ENCODE data around the gene ARHGEF28. TPM values are rescaled to one million over a fixed set of nuclear protein-coding genes. Genes with fewer than 3 reads are reported as not detected.

ARHGEF28 gene
- polyA plus RNA-seq, 1 donor = 3.0 TPM

DNA sequence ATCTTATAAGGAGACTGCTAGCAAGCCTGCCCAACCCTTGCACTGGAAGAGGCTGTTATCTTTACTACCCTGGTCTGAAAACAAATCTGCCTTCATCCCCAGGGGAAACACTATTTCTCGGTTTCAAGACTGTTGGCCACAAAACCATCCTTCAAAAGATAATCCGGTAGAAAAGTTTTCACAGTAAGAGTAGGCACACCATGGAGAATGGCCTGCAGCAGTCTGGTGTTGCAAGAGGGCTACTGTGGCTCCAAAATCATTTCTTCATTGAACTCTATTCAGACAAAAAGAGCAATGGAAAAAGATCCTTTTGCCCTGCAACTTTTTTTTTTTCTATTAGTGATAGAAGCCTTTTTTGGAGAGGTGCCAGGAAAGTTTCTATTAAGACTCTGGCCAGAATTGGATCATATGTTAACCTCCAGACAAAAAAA lies 163.9 kb downstream of the ARHGEF28 start:
- DNase-seq = no peak

DNA sequence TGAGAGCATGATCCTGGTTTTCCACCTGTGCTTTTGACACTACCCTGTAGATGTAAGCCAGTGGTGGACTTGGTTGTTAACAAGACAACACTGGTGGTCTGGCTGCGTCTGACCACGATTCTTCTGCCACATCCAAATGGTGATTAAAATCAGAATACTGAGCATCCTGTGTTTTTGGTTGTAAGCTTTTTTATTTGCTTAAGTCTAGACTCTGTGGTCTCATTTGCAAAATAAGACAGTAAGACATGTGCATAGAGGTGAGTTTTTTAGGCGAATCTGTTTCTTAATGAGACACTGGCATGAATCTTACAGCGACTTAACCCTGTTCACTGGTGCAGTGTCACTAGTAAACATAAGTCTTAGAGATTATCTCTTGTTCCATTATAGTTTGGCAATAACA lies 165.4 kb downstream of the ARHGEF28 start:
- no peak for DNase-seq

DNA sequence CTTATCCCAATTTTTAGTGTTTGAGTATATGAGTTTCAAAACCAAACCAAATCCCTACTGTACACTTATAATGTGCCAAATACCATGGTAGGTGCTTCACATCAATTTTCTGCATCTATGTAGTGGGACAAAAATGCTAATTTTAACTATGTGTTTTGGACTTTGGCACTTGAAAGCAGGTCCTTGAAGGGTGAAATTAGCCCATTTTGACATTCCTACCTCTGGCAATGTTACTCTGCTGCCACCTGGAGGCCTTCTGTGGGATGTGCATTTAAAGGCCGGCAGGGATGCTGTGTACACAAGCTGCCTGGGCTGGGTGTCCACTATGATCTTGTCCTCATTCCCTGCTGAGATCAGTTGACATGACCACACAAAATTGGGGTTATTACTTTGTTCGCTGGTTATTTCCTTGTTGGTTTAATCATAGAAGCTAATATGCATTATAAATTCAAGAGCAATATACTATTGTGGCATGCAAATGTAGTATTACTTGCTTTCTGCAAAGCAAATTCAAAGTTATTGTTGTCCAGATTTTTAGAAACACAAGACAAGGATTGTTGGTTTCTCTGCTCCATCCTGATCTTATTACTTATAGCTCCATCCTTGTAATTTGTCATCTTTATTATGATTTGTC lies 166.8 kb downstream of the ARHGEF28 start:
- peak; percentile 60 for DNase-seq

DNA sequence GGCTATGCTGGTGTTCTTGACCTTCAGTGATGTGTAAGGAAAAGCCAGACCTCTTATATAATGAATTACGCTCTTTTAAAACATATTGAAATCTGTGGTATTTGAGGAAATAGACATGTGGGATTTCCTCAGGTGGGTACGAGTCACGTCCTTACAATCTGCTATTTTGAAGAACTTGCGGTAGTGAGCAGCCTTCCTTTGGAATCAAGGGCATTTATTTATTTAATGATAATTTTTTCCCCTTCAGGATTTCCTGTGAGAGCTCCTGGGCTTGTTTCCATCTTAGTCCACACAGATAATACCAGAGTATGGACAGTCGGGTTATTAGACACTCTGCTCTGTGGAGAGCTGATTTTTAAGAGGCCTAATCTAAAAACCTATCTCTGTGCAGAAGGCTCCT lies 167.9 kb downstream of the ARHGEF28 start:
- no peak for DNase-seq

DNA sequence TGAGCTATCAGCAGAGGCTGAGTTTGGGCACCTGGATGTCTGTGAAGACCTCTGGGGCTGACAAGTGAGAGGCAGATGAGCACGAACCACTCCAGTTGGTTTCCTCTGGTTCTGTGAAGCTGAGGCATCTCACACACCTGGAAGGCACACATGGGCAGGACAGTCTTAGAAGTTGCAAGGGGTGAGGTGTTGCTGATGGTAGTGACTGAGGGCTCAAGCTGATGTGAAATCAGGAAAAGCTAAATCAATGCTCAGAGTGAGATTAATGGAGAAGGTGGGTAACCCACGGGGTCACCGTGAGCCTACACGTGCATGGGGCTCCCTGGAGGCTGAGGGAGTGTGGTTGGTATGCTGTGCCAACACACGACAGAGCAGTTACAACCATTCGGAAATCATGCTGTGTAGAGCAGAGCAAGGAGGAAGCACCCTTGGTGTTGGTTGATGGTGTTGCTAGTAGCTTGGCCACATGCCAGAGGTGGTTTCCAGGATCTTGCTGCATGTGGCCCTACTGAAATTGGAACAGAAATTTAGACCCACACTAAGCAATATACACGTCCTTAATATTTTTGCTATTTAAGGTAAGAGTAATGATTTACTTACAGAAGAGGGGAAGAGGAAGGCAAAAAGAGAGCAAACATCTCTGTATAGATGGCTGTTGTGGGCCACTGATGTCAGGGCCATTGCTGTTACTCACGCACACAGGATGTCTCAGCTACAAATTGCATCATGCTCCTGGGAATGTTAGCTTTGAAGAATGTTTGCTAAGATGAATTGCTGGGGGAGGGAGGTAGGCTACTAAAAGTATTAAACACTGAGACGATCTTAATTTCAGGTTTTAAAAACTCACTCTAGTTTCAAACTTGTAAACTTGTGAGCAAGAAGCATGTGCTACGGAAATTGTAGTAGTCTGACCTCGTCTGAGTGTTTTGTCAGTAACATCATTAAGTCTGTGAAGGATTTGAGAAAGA lies 170.5 kb downstream of the ARHGEF28 start:
- no peak for DNase-seq

DNA sequence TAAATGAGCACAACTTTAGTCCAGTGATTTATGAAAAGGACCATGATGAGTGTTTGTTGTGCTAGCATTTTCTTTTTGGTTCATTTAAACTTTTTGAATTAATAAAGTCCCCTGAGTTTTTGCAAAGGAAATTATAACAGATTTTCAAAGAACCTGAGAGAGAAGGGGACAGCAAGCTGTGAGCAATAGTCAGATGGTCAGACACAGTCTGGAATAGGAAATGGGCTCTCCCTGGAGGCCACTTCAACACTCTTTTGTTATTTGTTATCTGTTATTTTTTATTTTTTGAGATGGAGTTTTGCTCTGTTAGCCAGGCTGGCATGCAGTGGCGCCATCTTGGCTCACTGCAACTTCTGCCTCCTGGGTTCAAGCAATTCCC lies 171.1 kb downstream of the ARHGEF28 start:
- DNase-seq = no peak

DNA sequence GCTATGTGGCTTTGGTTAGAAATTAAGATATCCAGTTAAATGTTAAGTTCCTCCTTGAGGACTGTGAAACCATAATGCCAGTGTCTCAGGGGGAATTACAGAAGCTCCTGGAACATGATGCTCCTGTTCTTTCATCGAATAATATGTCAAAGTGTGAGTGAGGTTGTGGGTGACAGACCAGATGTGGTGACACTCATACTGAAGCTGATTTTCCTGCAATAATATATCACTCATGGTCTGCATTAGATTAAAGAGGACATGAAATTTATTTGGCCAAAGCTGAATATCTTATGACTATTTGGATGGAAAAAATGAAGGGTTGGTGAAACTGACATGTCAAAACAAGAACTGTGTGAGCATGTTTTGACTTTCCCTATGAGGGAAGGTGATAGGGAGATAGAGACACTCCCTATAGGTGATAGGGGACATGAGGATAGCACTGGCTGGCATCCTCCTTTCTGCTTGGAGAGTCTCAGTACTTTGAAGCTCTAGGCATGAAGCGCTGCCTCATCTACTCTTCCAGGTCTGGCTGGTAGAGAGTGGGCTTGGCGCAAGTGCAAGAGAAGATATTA lies 173.5 kb downstream of the ARHGEF28 start:
- DNase-seq = no peak

DNA sequence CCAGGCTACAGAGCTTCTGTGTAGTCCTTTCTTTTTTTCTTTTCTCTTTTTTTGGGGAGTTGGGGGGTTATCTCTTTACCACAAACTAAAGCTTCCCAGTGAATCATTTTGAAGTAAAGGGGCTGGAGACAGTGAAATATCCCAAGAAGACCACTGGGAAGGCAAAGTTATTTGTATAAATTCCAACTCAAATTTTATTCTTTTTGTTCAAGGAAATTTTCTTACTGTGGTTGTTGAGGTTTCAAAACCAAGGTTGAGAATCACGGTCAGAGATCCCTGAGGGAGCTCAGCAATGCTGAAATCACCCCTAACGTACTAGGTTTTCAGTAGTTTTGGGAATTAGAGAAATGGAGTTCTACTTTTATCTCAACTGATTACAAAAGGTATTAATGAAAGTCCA lies 175.7 kb downstream of the ARHGEF28 start:
- no peak for DNase-seq

DNA sequence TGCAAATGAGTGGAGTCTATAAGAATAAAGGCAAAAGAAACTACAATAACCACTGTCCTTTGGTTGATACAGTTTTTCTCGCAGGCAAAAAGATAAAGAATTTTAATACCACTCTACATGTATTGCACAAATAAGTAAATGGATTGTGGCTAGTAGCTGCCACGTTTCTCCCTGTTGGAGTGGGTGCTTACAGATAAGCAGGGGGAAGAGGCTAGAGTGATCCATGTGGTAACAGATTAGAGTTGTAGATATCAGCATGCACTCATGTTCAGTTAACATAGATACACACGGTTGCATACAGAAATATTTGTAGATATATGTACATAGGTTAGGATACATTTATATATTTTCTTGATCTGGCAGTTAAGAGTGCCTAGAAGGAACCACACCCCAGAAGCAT lies 179.5 kb downstream of the ARHGEF28 start:
- DNase-seq = no peak

DNA sequence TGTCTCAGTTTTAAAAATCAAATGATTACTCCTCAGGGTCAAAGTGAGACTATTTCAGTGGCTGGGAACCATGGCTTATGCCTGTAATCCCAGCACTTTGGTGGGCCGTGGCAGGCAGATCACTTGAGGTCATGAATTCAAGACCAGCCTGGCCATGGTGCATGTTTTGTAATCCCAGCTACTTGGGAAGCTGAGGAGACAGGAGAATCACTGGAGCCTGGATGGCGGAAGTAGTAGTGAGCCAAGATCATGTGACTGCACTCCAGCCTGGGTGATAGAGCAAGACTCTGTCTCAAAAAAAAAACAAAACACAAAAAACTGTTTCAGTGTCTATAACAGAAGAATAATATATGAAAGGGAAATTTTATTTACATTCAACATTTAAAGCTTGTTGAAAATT lies 182.9 kb downstream of the ARHGEF28 start:
- DNase-seq = no peak

DNA sequence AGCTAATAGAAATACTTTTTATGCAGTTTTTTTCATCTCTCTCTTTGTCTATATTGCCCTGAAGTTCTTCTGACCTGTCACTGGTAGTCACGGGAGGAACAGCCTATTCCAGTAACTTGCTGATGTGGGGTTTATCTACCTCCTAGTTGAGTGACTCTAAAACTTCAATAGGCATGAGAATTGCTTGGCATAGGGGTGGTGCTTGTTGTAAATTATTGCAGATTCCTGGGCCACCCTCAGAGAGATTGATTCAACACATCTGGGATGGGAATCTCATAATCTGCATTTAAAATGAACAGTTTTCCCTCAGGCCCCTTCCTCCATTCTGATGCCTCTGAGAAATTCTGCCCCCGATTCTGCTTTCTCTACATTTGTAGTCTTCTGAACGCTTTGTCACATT lies 184.4 kb downstream of the ARHGEF28 start:
- no peak for DNase-seq

DNA sequence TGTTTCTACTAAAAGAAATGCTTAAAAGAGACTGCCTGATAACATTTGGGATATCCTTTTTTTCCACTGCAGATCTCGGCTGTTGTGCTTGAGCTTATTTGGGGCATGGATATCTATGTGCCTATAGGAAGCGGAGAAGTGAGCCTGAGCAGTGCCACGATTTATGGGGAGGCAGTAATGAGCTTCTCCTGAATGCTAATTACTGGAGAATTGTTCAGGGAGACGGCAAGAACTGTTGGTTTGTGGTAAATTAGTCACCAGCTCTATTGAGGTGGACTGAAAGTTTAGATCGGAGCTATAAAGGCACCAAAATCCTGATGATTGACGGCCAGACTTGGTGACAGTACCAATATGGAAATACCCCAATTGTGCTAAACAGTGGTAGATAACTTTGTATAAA lies 186.5 kb downstream of the ARHGEF28 start:
- DNase-seq = no peak

DNA sequence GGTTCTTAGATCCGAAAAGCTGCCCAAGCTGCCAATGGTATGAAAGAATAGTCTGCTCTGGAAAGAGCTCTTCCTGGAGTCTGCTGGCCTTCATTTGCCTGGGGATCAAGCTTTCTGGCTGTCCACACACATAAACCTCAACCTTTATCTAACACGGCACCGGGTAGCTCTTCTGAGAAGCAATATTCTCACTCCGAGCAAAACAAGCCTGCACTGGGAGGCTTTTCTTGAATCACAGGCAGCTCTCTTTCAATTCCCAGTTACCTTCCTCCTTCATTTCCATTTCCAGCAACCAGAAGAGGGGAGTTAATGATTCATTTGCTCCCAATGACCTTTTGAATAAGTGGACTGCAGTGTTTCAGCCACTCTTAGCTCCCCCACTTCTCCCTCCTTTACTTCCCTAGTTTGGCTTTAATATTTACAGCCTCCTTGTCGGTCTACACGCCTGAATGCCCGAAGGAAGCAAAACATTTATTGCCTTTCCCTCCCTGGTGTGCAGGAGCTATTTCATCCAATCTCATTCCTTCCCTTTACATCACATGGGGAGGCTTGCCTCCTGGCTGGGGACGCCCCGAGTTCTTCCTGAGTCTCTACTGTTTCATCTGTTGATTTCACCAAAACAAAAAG lies 187.1 kb downstream of the ARHGEF28 start:
- no peak for DNase-seq

DNA sequence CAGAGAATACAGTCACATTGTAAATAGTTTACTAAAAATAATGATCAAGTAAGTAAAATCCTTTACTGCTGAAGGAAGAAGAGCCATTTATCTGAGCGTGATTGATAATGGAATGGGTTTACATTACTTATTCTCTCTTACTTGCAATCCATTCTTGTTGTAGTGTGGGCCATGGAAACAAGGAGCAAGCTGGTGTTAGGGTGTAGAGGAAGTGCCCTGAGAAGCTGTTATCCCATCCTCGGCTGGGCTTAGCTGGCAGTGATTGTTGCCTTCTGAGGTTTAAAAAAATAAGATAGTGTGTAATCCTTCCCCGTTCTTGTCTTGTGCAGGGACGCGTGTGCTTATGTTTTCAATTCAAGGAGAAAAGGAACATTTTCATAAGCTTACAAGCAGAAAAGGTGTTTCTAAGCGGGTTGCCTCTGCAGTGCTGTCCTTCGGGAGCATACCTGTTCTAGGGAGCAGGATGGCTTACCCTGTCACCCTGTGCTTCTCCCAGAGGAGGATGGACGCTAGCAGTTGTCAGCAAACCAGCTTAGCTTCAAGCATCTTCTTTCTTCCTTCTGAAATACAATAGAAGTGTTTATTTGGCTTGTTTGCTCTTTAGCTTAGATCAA lies 188.3 kb downstream of the ARHGEF28 start:
- DNase-seq = no peak

DNA sequence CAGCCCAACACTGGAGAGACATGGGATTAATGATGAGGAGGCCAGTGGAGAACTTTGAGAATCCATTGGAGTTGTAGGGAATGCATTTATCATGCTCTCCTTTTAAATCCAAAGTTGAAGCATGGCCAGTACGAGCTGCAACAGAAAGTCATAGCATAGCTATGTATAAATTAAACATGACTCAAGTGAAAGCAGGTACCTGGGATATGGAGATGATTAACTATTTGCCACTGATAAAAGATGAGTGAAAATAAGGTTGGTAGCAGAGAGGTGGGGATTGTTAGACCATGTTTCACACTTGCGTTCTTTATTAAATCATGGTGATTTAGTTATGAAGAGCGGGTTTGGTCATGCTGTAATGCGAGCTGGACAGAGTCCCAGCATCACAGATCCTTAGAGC lies 189.6 kb downstream of the ARHGEF28 start:
- DNase-seq = no peak

DNA sequence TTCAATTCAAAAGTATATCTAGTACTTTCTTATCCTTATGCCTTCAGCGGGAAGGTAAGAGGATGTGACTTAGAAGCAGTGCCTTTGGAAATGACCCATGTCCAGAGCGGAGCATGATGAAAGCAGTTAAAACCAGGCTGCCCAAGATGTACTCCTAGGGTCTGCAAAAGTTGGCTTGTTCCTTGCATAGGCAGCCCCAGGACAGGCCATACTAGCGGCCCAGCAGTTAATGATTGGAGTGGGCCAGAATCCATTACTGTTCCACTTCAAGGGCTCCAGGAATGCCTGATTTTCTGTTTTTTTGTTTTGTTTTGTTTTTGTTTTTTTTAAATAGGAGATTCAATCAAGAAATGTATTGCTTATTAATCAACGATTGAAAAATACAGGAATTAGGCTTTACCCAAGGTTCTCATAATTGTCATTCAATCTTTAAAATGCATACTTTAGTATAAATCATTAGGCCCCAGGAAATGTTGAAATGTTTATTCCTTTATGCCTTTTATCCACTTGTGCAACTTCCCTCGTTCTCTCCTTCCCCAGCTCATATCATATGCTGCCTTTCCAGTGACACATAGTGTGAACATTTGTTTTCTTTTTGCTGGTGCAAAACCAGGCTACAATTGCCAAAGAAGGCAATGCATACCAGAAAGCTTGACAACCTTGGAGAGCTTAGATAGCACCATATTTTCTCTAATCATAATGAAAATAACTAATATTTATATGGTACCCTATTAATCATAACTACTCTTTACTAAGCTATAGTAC lies 190.8 kb downstream of the ARHGEF28 start:
- no peak for DNase-seq

DNA sequence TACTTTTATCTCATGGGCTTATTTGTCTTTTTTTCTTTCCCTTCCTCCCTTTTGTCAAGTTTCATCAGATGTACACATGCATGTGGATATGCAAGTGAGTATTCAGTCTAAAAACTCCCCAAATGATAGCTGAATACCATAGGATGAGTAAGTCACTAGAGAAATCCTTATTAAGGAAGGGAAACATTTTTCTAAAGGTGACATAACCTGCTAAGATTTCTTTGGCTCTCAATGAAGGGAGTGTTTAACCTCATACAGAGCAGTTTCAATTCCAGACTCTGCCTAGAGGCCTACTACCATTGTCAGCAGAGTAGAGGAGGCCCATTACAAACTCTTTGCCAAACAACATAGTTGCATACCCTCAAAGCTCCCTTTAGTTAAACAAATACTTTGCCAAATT lies 192.4 kb downstream of the ARHGEF28 start:
- DNase-seq = no peak

DNA sequence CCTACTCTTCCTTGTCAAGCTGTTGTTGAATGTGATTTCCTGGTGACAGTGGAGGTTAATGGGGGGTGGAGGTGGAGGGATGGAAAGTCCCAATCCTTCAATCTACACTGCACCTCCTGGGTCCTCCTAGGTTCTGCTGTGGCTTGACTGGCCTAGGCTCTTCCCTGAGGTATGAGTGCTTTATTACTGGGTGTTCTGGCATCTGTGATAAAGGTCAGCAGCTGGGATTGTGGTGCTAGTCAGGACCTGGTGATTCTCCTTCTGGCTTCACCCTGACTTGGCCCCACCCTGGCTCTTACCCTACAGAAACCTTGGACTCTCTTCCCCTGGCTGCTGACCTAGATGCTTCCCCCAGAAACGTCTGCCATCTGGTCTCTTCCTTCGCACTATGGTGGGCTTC lies 194.3 kb downstream of the ARHGEF28 start:
- DNase-seq = no peak

DNA sequence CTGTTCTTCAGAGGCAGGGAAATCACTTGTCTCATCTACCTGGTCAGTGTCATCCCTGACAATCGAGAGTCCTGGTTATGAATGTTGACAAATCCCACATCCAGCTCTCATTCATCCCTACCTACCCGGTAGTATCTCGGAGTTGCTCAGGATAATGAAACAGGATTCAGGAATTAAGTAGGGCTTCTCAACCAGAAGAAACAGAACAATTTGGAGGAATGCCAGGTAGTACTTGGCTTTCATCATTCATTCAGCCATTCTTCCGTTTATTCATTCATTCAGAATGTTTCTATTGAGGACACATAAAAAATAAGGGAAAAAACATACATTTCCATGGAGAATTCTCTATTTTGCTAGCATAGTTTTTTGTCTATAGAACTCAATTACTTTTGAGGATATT lies 195.0 kb downstream of the ARHGEF28 start:
- DNase-seq = no peak

DNA sequence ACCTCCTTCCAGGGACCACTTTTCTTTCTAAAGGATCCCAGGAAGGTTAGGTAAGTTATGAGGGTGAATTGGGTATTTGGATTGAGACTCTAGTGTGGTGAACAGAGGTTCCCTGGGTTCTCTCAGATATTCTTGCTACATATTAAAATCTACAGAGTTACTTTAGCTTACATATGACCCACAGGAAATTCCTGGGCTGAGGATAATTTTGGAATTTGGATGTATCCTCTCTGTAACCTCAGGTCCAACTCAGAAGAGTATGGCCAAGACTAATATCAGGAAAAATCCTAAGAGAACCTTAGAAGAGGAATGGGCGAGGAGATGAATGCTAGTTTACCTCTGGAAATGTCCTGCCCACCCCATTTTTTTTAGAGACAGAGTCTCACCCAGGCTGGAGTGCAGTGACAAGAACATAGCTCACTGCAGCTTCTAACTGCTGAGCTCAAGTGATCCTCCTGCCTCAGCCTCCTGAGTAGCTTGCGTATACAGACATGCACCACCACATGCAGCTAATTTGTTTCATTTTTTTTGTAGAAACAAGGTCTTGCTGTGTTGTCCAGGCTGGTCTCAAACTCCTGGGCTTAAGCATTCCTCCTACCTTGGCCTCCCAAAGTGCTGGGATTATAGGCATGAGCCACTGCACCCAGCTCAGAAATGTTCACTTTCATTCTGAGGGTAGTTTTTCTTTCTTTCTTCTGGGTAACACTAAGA lies 196.4 kb downstream of the ARHGEF28 start:
- DNase-seq = no peak

DNA sequence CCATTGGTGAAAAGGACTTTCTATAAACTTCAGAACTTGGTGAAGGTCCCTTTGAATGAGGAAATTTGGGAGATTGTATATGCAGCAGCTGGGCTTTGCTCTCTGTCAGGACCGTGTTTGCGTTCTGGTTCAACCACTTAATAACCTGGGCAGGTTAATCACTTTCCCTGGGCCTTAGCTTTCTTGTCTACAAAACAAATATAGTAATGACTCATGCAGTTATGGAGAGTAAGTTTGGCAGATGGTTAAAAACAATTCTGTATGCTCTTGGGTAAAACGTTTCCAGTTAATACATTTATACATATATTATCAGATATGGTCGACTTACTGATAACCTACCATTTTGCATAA lies 197.0 kb downstream of the ARHGEF28 start:
- no peak for DNase-seq
